IMR-90 (cell line): ENCODE measurements around the gene H6PD. TPM values are rescaled to one million over a fixed set of nuclear protein-coding genes. Genes with fewer than 3 reads are reported as not detected.

Source experiments
- ATAC-seq: fragments of 200-7000 bp; cut with Tn5 transposase; 2 replicates; pipeline ENCODE4 v1.9.1; 2020; ENCODE audit warnings: low read depth, mild to moderate bottlenecking, moderate library complexity
- BruUV-seq: library from RNA; stranded (reverse); fragments of 400-500 nt; replicated peaks from 2 replicates; lab custom pipeline; 2021; lab: Mats Ljungman, UMichigan
- CTCF ChIA-PET: fragments of 300-600 bp; formaldehyde crosslinking; extraction: SDS; loops from one replicate; lab custom pipeline; 2021; ENCODE audit warnings: antibody characterized with exemption; lab: Yijun Ruan, JAX
- POLR2A ChIA-PET: fragments of 300-600 bp; sonication (Branson Sonifier 250); formaldehyde crosslinking; loops from one replicate; lab custom pipeline; 2022; ENCODE audit warnings: antibody characterized with exemption; ENCODE audit not compliant: unreplicated experiment; lab: Charles Lee
- DNase-seq: peaks from one replicate; pipeline ENCODE4 v3.0.0; 2013
- H2AFZ ChIP-seq: replicated peaks from 2 replicates; pipeline ENCODE3; 2013; ENCODE audit warnings: low read length, mild to moderate bottlenecking; ENCODE audit not compliant: poor library complexity
- H2AK5ac ChIP-seq: 2 replicates; pipeline ENCODE4 v1.6.1; 2013; ENCODE audit warnings: low read depth, low read length, inconsistent platforms
- H2AK9ac ChIP-seq: replicated peaks from 2 replicates; pipeline ENCODE3; 2013; ENCODE audit warnings: mild to moderate bottlenecking, low read depth, low read length, moderate library complexity; ENCODE audit not compliant: poor library complexity
- H2BK120ac ChIP-seq: 2 replicates; pipeline ENCODE4 v1.6.1; 2013; ENCODE audit warnings: low read depth, low read length, inconsistent platforms
- H2BK15ac ChIP-seq: 3 replicates; pipeline ENCODE4 v1.6.1; 2013; ENCODE audit warnings: low read depth, low read length, inconsistent platforms
- H2BK20ac ChIP-seq: 2 replicates; pipeline ENCODE4 v1.6.1; 2013; ENCODE audit warnings: low read depth, mild to moderate bottlenecking, inconsistent platforms, low read length, moderate library complexity
- H2BK5ac ChIP-seq: 2 replicates; pipeline ENCODE4 v1.6.1; 2013; ENCODE audit warnings: mild to moderate bottlenecking, low read depth, low read length, inconsistent platforms; ENCODE audit not compliant: poor library complexity, severe bottlenecking
- H3K14ac ChIP-seq: replicated peaks from 2 replicates; pipeline ENCODE4 v1.6.1; 2013; ENCODE audit warnings: low read depth, low read length, inconsistent platforms
- H3K18ac ChIP-seq: 2 replicates; pipeline ENCODE4 v1.6.1; 2013; ENCODE audit warnings: low read depth, low read length, control low read depth
- H3K23ac ChIP-seq: 2 replicates; pipeline ENCODE4 v1.6.1; 2013; ENCODE audit warnings: low read depth, low read length, inconsistent platforms
- H3K27ac ChIP-seq: 2 replicates; pipeline ENCODE4 v1.5.1; 2013; ENCODE audit warnings: mild to moderate bottlenecking, control low read depth, low read length; ENCODE audit not compliant: insufficient read depth
- H3K27me3 ChIP-seq: 2 replicates; pipeline ENCODE4 v1.6.1; 2013; ENCODE audit warnings: low read length; ENCODE audit not compliant: control insufficient read depth, insufficient read depth
- H3K36me3 ChIP-seq: 2 replicates; pipeline ENCODE4 v1.6.1; 2013; ENCODE audit warnings: low read length, mixed read lengths; ENCODE audit not compliant: control insufficient read depth, insufficient read depth
- H3K4ac ChIP-seq: 2 replicates; pipeline ENCODE4 v1.6.1; 2013; ENCODE audit warnings: low read depth, low read length, inconsistent platforms
- H3K4me1 ChIP-seq: 2 replicates; pipeline ENCODE4 v1.6.1; 2013; ENCODE audit warnings: low read length, mixed read lengths; ENCODE audit not compliant: control insufficient read depth, insufficient read depth
- H3K4me2 ChIP-seq: 2 replicates; pipeline ENCODE4 v1.6.1; 2013; ENCODE audit warnings: low read depth, mild to moderate bottlenecking, control low read depth, low read length, moderate library complexity
- H3K4me3 ChIP-seq: 2 replicates; pipeline ENCODE4 v1.5.1; 2013; ENCODE audit warnings: low read depth, mild to moderate bottlenecking, control low read depth, low read length, moderate library complexity; ENCODE audit not compliant: insufficient read depth
- H3K56ac ChIP-seq: 2 replicates; pipeline ENCODE4 v1.6.1; 2013; ENCODE audit warnings: low read length, inconsistent platforms; ENCODE audit not compliant: insufficient read depth; ENCODE audit errors: extremely low read depth
- H3K79me1 ChIP-seq, 2 experiments: 2 replicates each; pipeline ENCODE4 v1.6.1; 2013; ENCODE audit warnings: low read length in 2 of 2, inconsistent platforms in 1 of 2, low read depth in 1 of 2
- H3K9ac ChIP-seq: 2 replicates; pipeline ENCODE4 v1.6.1; 2013; ENCODE audit warnings: low read depth, low read length, control low read depth
- H3K9me1 ChIP-seq: 2 replicates; pipeline ENCODE4 v1.6.1; 2013; ENCODE audit warnings: low read length, inconsistent platforms; ENCODE audit not compliant: insufficient read depth
- H3K9me3 ChIP-seq: 2 replicates; pipeline ENCODE4 v1.6.1; 2013; ENCODE audit warnings: low read length; ENCODE audit not compliant: control insufficient read depth, insufficient read depth
- H4K20me1 ChIP-seq: 2 replicates; pipeline ENCODE4 v1.6.1; 2013; ENCODE audit warnings: low read length, inconsistent platforms; ENCODE audit not compliant: insufficient read depth
- H4K5ac ChIP-seq: 2 replicates; pipeline ENCODE4 v1.6.1; 2013; ENCODE audit warnings: mild to moderate bottlenecking, low read depth, low read length, control low read depth
- H4K8ac ChIP-seq, 2 experiments: 2 replicates each; pipeline ENCODE4 v1.6.1; 2013; ENCODE audit warnings: low read depth in 2 of 2, low read length in 2 of 2, control low read depth in 1 of 2, inconsistent platforms in 1 of 2
- H4K91ac ChIP-seq: 2 replicates; pipeline ENCODE4 v1.6.1; 2013; ENCODE audit warnings: low read depth, low read length, inconsistent platforms; ENCODE audit not compliant: insufficient read depth
- ELK1 ChIP-seq: fragments of 150-350 bp; IDR thresholded peaks from 2 replicates; pipeline ENCODE4 v1.6.1; 2016; ENCODE audit warnings: low read depth, mild to moderate bottlenecking, low read length, moderate library complexity, borderline replicate concordance
- FOS ChIP-seq: fragments of 150-350 bp; IDR thresholded peaks from 2 replicates; pipeline ENCODE4 v1.6.1; 2016; ENCODE audit warnings: low read depth, low read length
- POLR2A ChIP-seq: IDR thresholded peaks from 2 replicates; pipeline ENCODE4 v1.6.1; 2012; ENCODE audit warnings: mild to moderate bottlenecking, low read depth, low read length
- RAD21 ChIP-seq: IDR thresholded peaks from 2 replicates; pipeline ENCODE4 v1.6.1; 2012; ENCODE audit warnings: low read length, improper control_type of control experiment
- RCOR1 ChIP-seq: IDR thresholded peaks from 2 replicates; pipeline ENCODE4 v1.6.1; 2012; ENCODE audit warnings: mild to moderate bottlenecking, low read length, improper control_type of control experiment; ENCODE audit not compliant: insufficient replicate concordance
- WGBS, 2 experiments: methylation state at CpG; one replicate each; pipeline versions ENCODE4 v1.1.5 to v1.1.7; 2013; ENCODE audit warnings: missing lambda C conversion rate in 2 of 2; ENCODE audit not compliant: insufficient read length in 1 of 2; ENCODE audit errors: extremely low coverage in 2 of 2; 5-methylcytosine and 5-hydroxymethylcytosine counted together
- dilution Hi-C: fragments of 300-500 bp; cut with HindIII; formaldehyde crosslinking; loops from one replicate; pipeline ENCODE4 v1.14.3; 2018; ENCODE audit warnings: low sequenced_read_pairs; ENCODE audit not compliant: unreplicated experiment
- in situ Hi-C: fragments of 300-500 bp; cut with MboI; formaldehyde crosslinking; loops from 3 replicates; pipeline ENCODE4 v1.14.3; 2019; ENCODE audit warnings: low sequenced_read_pairs, inconsistent platforms, mixed read lengths
- intact Hi-C: fragments of 100-400 bp; cut with micrococcal nuclease; formaldehyde crosslinking; loops from 2 replicates; pipeline ENCODE4 v1.10.0; 2022
- polyA plus RNA-seq, 3 experiments: library from polyadenylated mRNA; depleted of rRNA; stranded (reverse); fragments of >200 nt; gene quantifications; 2 replicates each; pipeline ENCODE4 v1.2.3, GENCODE V29; 2012; ENCODE audit warnings: low replicate concordance in 1 of 3
- total RNA-seq: library from RNA; depleted of rRNA; stranded (reverse); fragments of >200 nt; gene quantifications from 2 replicates; pipeline ENCODE4 v1.2.3, GENCODE V29; 2012

The H6PD gene
- total and polyA plus RNA-seq, 2 of the 4 experiments (the other 2 are of a cell fraction), result 9.3 to 22.1 TPM

GRCh38 chr1:9315411-9316079 lies 81.0 kb downstream of the H6PD start (continued):
- TF ChIP-seq POLR2A (no peak), RAD21 (no peak)

DNA sequence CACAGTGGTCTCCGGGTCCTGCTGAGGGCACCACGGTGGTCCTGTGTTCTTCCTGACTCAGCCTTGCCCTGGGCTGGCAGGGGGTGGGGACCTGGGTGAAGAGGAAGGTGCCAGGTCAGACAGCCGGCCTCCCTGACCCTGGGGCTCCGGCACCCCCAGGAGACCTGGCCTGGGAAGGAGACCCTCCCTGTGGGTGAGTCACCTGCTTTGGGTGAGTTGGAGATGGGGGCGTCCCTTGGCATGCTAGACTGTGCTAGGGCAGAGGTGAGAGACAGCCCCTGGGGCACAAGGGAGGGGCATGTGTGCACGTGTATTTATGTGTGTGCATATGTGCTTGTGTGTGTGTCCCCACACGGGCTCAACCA lies 81.5 kb downstream of the H6PD start:
- Histone ChIP-seq H3K4ac (peak overlapping the region; percentile 81), H3K4me3 (no peak overlapping the region), H3K56ac (no peak overlapping the region), H4K8ac (no peak overlapping the region), H2AK5ac (peak overlapping the region; percentile 76), H3K9me3 (no peaks in the 10 kb centered on the region), H2BK120ac (peak overlapping the region; percentile 82), H3K27ac (peak overlapping the region; percentile 19), H2AFZ (peak overlapping the region; percentile 24), H4K20me1 (peaks cover 97% of the 10 kb centered on the region), H4K5ac (peak overlapping the region; percentile 18; the same call in 1 of the 2 replicates), H2BK20ac (peak overlapping the region; percentile 34; the same call in 1 of the 2 replicates), H3K27me3 (no peaks in the 10 kb centered on the region), H3K4me1 (peaks cover 43% of the 10 kb centered on the region), H4K91ac (peak overlapping the region; percentile 62; the same call in 1 of the 2 replicates), H3K9ac (no peak overlapping the region), H3K23ac (no peak overlapping the region), H3K4me2 (peak overlapping the region; percentile 34; the same call in 1 of the 2 replicates), H3K36me3 (no peaks in the 10 kb centered on the region; the same call in 1 of the 2 replicates), H3K9me1 (peaks cover 62% of the 10 kb centered on the region), H2BK5ac (peak overlapping the region; percentile 57), H2BK15ac (0 out of 3 replicates have a peak overlapping the region, but pooled peaks have one; percentile 7), H3K79me1 (peaks cover 35 to 92% of the 10 kb centered on the region in 2 experiments), H2AK9ac (peak overlapping the region; percentile 18), H3K18ac (peak overlapping the region; percentile 20), H3K14ac (peak overlapping the region; percentile 61; the same call in 1 of the 2 replicates)
- intact Hi-C loops, result no loop called here
- ATAC-seq, result no peak
- in situ Hi-C loops, result no loop called here
- BruUV-seq, result no TSS peak
- 74% methylated on average over 4 of the region's 7 CpGs; no CpG with 5 or more reads in 1 of the 2 experiments for WGBS, 2 experiments
- TF ChIP-seq ELK1 (no peak), RCOR1 (no peak), POLR2A (peak; percentile 42; the same call in 1 of the 2 replicates), FOS (no peak)
- DNase-seq, result no peak
- dilution Hi-C loops, result no loop called here
- ChIA-PET CTCF (no interaction called here), POLR2A (no interaction called here)
